ENCODE measurements around the gene ADAMTS17.

ADAMTS17 gene

GRCh38 chr15:100168787-100169186, 173.0 kb downstream of the ADAMTS17 start:
- Histone ChIP-seq H3K4me3 (ENCODE audit: low read depth in 1 of 2, low read length in 2 of 2) (no peak overlapping the region), H3K36me3 (ENCODE audit: insufficient read depth, low read length) (no peaks in the 10 kb centered on the region), H3K27ac (ENCODE audit: low read depth, low read length) (no peak overlapping the region), H3K27me3 (ENCODE audit: control insufficient read depth in 1 of 2, insufficient read depth in 2 of 2, low read length in 2 of 2) (no peaks in the 10 kb centered on the region), H3K9ac (ENCODE audit: low read length) (no peak overlapping the region), H3K4me1 (ENCODE audit: insufficient read depth, low read length) (peaks cover 17% of the 10 kb centered on the region), H3K9me3 (ENCODE audit: low read length) (no peaks in the 10 kb centered on the region)

GRCh38 chr15:100167884-100168375, 173.8 kb downstream of the ADAMTS17 start:
- H3K27me3 ChIP-seq (ENCODE audit: control insufficient read depth in 1 of 2, insufficient read depth in 2 of 2, low read length in 2 of 2): no peaks in the 10 kb centered on the region
- no peaks in the 10 kb centered on the region for H3K9me3 ChIP-seq (ENCODE audit: low read length)
- no peak overlapping the region for H3K27ac ChIP-seq (ENCODE audit: low read depth, low read length)
- no peak overlapping the region for H3K4me3 ChIP-seq (ENCODE audit: low read depth in 1 of 2, low read length in 2 of 2)
- H3K4me1 ChIP-seq (ENCODE audit: insufficient read depth, low read length): peaks cover 12% of the 10 kb centered on the region
- no peak overlapping the region for H3K9ac ChIP-seq (ENCODE audit: low read length)
- H3K36me3 ChIP-seq (ENCODE audit: insufficient read depth, low read length): no peaks in the 10 kb centered on the region

GRCh38 chr15:100166313-100166712, 175.5 kb downstream of the ADAMTS17 start:
- no peak overlapping the region for H3K27ac ChIP-seq (ENCODE audit: low read depth, low read length)
- H3K36me3 ChIP-seq (ENCODE audit: insufficient read depth, low read length): no peaks in the 10 kb centered on the region
- peaks cover 12% of the 10 kb centered on the region for H3K4me1 ChIP-seq (ENCODE audit: insufficient read depth, low read length)
- no peak overlapping the region for H3K4me3 ChIP-seq (ENCODE audit: low read depth in 1 of 2, low read length in 2 of 2)
- no peaks in the 10 kb centered on the region for H3K9me3 ChIP-seq (ENCODE audit: low read length)
- H3K9ac ChIP-seq (ENCODE audit: low read length): no peak overlapping the region
- no peaks in the 10 kb centered on the region for H3K27me3 ChIP-seq (ENCODE audit: control insufficient read depth in 1 of 2, insufficient read depth in 2 of 2, low read length in 2 of 2)

GRCh38 chr15:100163961-100164360, 177.8 kb downstream of the ADAMTS17 start:
- no peaks in the 10 kb centered on the region for H3K36me3 ChIP-seq (ENCODE audit: insufficient read depth, low read length)
- no peaks in the 10 kb centered on the region for H3K27me3 ChIP-seq (ENCODE audit: control insufficient read depth in 1 of 2, insufficient read depth in 2 of 2, low read length in 2 of 2)
- H3K9ac ChIP-seq (ENCODE audit: low read length): no peak overlapping the region
- no peak overlapping the region for H3K27ac ChIP-seq (ENCODE audit: low read depth, low read length)
- no peak overlapping the region for H3K4me3 ChIP-seq (ENCODE audit: low read depth in 1 of 2, low read length in 2 of 2)
- H3K4me1 ChIP-seq (ENCODE audit: insufficient read depth, low read length): peaks cover 12% of the 10 kb centered on the region
- H3K9me3 ChIP-seq (ENCODE audit: low read length): no peaks in the 10 kb centered on the region

GRCh38 chr15:100160953-100161352, 180.8 kb downstream of the ADAMTS17 start:
- Histone ChIP-seq H3K4me1 (ENCODE audit: insufficient read depth, low read length) (no peaks in the 10 kb centered on the region), H3K27me3 (ENCODE audit: control insufficient read depth in 1 of 2, insufficient read depth in 2 of 2, low read length in 2 of 2) (no peaks in the 10 kb centered on the region), H3K36me3 (ENCODE audit: insufficient read depth, low read length) (no peaks in the 10 kb centered on the region), H3K9me3 (ENCODE audit: low read length) (no peaks in the 10 kb centered on the region), H3K27ac (ENCODE audit: low read depth, low read length) (no peak overlapping the region), H3K4me3 (ENCODE audit: low read depth in 1 of 2, low read length in 2 of 2) (no peak overlapping the region), H3K9ac (ENCODE audit: low read length) (no peak overlapping the region)

- H3K36me3 ChIP-seq (ENCODE audit: insufficient read depth, low read length): no peaks in the 10 kb centered on the region
Observed at GRCh38 chr15:100159436-100159835, 182.3 kb downstream of the ADAMTS17 start.

GRCh38 chr15:100158356-100158755, 183.4 kb downstream of the ADAMTS17 start:
- Histone ChIP-seq H3K27me3 (ENCODE audit: control insufficient read depth in 1 of 2, insufficient read depth in 2 of 2, low read length in 2 of 2) (no peaks in the 10 kb centered on the region), H3K9ac (ENCODE audit: low read length) (no peak overlapping the region), H3K9me3 (ENCODE audit: low read length) (no peaks in the 10 kb centered on the region), H3K36me3 (ENCODE audit: insufficient read depth, low read length) (no peaks in the 10 kb centered on the region), H3K4me1 (ENCODE audit: insufficient read depth, low read length) (no peaks in the 10 kb centered on the region), H3K27ac (ENCODE audit: low read depth, low read length) (no peak overlapping the region), H3K4me3 (ENCODE audit: low read depth in 1 of 2, low read length in 2 of 2) (no peak overlapping the region)

More at GRCh38 chr15:100159436-100159835, 182.3 kb downstream of the ADAMTS17 start:
- no peak overlapping the region for H3K9ac ChIP-seq (ENCODE audit: low read length)
- H3K27ac ChIP-seq (ENCODE audit: low read depth, low read length): no peak overlapping the region
- H3K4me1 ChIP-seq (ENCODE audit: insufficient read depth, low read length): no peaks in the 10 kb centered on the region
- no peak overlapping the region for H3K4me3 ChIP-seq (ENCODE audit: low read depth in 1 of 2, low read length in 2 of 2)
- no peaks in the 10 kb centered on the region for H3K9me3 ChIP-seq (ENCODE audit: low read length)
- H3K27me3 ChIP-seq (ENCODE audit: control insufficient read depth in 1 of 2, insufficient read depth in 2 of 2, low read length in 2 of 2): no peaks in the 10 kb centered on the region

GRCh38 chr15:100156201-100156600, 185.6 kb downstream of the ADAMTS17 start:
- Histone ChIP-seq H3K27me3 (ENCODE audit: control insufficient read depth in 1 of 2, insufficient read depth in 2 of 2, low read length in 2 of 2) (no peaks in the 10 kb centered on the region), H3K4me3 (ENCODE audit: low read depth in 1 of 2, low read length in 2 of 2) (no peak overlapping the region), H3K9me3 (ENCODE audit: low read length) (no peaks in the 10 kb centered on the region), H3K4me1 (ENCODE audit: insufficient read depth, low read length) (no peaks in the 10 kb centered on the region), H3K9ac (ENCODE audit: low read length) (no peak overlapping the region), H3K27ac (ENCODE audit: low read depth, low read length) (no peak overlapping the region), H3K36me3 (ENCODE audit: insufficient read depth, low read length) (no peaks in the 10 kb centered on the region)

GRCh38 chr15:100154338-100154737, 187.4 kb downstream of the ADAMTS17 start:
- Histone ChIP-seq H3K9ac (ENCODE audit: low read length) (no peak overlapping the region), H3K36me3 (ENCODE audit: insufficient read depth, low read length) (no peaks in the 10 kb centered on the region), H3K27ac (ENCODE audit: low read depth, low read length) (no peak overlapping the region), H3K4me3 (ENCODE audit: low read depth in 1 of 2, low read length in 2 of 2) (no peak overlapping the region), H3K9me3 (ENCODE audit: low read length) (no peaks in the 10 kb centered on the region), H3K27me3 (ENCODE audit: control insufficient read depth in 1 of 2, insufficient read depth in 2 of 2, low read length in 2 of 2) (no peaks in the 10 kb centered on the region), H3K4me1 (ENCODE audit: insufficient read depth, low read length) (no peaks in the 10 kb centered on the region)

- no peaks in the 10 kb centered on the region for H3K4me1 ChIP-seq (ENCODE audit: insufficient read depth, low read length)
- H3K27ac ChIP-seq (ENCODE audit: low read depth, low read length): no peak overlapping the region
Observed at GRCh38 chr15:100152463-100152862, 189.3 kb downstream of the ADAMTS17 start.

GRCh38 chr15:100150906-100151305, 190.9 kb downstream of the ADAMTS17 start:
- Histone ChIP-seq H3K9me3 (ENCODE audit: low read length) (no peaks in the 10 kb centered on the region), H3K36me3 (ENCODE audit: insufficient read depth, low read length) (no peaks in the 10 kb centered on the region), H3K27me3 (ENCODE audit: control insufficient read depth in 1 of 2, insufficient read depth in 2 of 2, low read length in 2 of 2) (no peaks in the 10 kb centered on the region), H3K4me1 (ENCODE audit: insufficient read depth, low read length) (no peaks in the 10 kb centered on the region), H3K4me3 (ENCODE audit: low read depth in 1 of 2, low read length in 2 of 2) (no peak overlapping the region), H3K9ac (ENCODE audit: low read length) (no peak overlapping the region), H3K27ac (ENCODE audit: low read depth, low read length) (no peak overlapping the region)

More at GRCh38 chr15:100152463-100152862, 189.3 kb downstream of the ADAMTS17 start:
- Histone ChIP-seq H3K9ac (ENCODE audit: low read length) (no peak overlapping the region), H3K36me3 (ENCODE audit: insufficient read depth, low read length) (no peaks in the 10 kb centered on the region), H3K9me3 (ENCODE audit: low read length) (no peaks in the 10 kb centered on the region), H3K27me3 (ENCODE audit: control insufficient read depth in 1 of 2, insufficient read depth in 2 of 2, low read length in 2 of 2) (no peaks in the 10 kb centered on the region), H3K4me3 (ENCODE audit: low read depth in 1 of 2, low read length in 2 of 2) (no peak overlapping the region)

GRCh38 chr15:100147828-100148227, 193.9 kb downstream of the ADAMTS17 start:
- Histone ChIP-seq H3K36me3 (ENCODE audit: insufficient read depth, low read length) (no peaks in the 10 kb centered on the region), H3K9me3 (ENCODE audit: low read length) (no peaks in the 10 kb centered on the region), H3K4me1 (ENCODE audit: insufficient read depth, low read length) (peaks cover 5% of the 10 kb centered on the region), H3K27me3 (ENCODE audit: control insufficient read depth in 1 of 2, insufficient read depth in 2 of 2, low read length in 2 of 2) (no peaks in the 10 kb centered on the region), H3K9ac (ENCODE audit: low read length) (no peak overlapping the region), H3K4me3 (ENCODE audit: low read depth in 1 of 2, low read length in 2 of 2) (no peak overlapping the region), H3K27ac (ENCODE audit: low read depth, low read length) (no peak overlapping the region)
